ENCODE measurements around the gene CD320.

The CD320 gene

GRCh38 chr19:8253678-8254077 lies 54.5 kb downstream of the CD320 start:
- no peak for DNase-seq (ENCODE audit: low spot score)

GRCh38 chr19:8252922-8253589 lies 55.1 kb downstream of the CD320 start:
- peak; percentile 66 for DNase-seq (ENCODE audit: low spot score)
